Embryonic facial prominence (tissue), 1 donor: ENCODE measurements around the gene SOCS7.
"Not testable (repeated sequence)": the region's sequence is repeated elsewhere in the genome, so short reads cannot be mapped to it uniquely, and the experiment has no call there.

ENCODE experiments used
- DNase-seq: peaks from one replicate; pipeline ENCODE4 v3.0.0-alpha.2; 2016; ENCODE audit errors: extremely low spot score

Gene SOCS7

DNA sequence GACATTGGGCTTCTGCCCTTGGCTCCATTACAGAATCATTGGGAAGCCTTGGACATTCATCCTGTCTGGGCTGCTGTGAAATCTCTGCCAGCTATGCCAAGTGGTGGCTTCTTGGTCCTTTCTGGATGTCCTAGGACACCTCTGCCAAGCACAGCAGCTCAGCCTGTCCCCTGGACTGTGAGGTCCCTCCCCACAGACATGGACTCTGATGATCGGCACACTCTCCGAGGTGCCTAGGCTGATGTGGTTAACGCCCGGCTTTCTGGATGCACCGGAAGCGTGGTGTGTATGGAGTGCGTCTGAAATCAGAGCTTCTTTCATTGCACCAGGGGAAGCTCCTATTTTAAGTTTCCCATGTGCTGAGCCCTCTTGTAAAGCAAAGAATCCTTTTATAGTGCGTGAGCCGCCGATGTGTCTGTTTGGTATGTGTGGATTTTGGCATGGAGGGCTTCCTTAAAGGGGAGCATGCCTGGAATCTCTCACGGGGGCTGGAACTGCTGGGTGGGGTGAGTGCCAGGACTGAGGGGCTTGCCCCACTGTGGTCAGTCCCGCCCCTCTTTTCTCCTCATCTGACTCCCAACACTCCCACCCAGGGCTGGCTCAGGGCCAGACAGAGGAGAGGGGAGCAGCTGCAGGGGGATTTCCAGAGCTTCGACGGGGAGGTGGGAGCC, 69.7 kb downstream of the SOCS7 start:
- DNase-seq: peak; percentile 69

DNA sequence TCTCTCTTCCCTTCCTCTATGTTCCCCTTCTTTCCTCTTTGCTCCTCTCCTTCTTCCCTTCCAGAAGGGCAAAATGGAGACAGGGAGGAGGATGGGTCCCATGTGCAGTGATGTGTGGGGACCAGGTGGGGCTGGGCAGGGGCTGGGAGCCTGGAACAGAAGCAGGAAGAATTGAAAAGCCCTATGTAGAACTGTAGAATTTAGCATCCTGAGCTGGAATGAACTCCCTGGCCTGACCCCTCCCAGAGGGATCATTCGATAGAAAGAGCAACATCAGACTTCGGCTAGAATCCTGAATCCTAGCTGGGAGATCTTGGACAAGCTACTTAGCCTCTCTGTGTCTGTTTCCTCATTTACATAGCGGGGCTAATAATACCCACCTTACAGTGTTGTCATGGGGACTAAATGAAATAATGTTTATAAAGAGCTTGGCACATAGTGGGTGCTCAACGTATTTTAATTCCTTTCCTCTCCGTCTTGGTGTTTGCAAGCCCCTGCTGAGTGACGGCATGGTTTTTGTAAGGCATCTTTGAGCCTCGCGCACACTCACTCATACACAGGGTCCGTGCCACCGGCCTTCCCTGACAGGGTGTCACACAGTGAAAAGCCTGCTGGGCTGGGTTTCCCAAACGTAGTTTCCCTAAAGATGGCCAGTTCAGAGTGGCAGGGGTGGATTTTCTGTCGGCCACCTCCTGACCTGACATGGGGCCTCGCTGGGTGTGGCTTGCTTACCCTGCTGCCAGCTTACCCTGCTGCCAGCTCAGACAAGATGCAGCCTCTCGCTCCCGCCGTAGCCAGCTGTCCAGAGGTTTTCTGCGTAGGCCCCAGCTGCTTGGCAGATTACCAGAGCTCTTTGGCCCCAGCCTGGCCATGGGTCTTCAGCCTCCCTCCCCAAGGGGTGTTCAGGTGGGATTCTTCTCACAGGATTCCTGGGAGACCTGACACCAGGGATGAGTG, 70.5 kb downstream of the SOCS7 start:
- DNase-seq: no peak

DNA sequence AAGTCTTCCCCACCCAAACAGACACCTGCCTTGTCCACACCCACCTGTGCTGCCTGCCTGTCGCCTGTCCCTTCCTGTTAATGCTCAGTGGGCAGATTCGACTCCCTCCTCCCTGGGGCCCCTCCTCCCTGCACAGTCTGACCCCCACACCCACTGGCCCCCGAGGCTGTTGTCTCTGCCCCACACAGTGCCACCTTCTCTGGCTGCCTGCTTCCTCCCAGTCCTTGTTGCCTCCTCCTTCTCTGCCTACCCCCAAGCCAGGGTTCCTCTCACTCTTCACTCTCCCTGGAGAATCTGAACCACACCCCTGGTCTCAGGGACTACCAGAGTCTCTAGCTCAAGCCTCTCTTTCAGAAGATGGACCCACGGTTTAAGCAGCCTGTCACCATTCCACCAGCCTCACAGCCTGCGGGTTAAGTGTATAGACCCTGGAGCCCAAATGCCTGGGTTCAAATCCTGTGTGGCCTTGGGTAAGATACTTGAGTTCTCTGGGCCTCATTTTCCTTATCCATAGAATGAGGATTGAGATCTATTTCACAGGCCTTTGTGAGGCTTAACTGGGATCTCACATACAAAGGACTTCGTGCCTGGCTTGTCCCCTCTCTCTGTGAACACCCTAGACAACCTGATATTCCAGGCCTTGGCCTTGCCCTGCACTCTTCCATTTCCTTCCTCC, 72.8 kb downstream of the SOCS7 start:
- no peak for DNase-seq

DNA sequence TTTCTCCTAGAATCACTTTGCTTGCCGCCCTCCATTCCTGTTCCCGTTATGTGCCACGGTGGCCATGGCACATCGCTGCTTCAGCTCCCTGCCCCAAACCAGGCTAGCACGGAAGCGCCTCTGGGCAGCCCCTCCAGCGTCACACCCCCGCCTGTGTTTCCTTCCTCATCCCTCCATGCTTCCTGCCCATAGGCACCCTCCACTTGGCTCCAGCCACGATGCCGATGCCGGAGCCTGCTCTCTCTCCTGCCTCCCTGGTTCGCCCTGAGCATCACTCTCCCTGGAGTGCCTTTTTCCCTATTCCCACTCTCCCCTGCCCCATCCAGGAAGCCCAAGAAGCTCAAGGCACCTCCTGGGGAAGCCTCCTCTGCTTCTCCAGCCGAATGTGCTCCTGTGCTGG, 73.4 kb downstream of the SOCS7 start:
- no peak for DNase-seq

DNA sequence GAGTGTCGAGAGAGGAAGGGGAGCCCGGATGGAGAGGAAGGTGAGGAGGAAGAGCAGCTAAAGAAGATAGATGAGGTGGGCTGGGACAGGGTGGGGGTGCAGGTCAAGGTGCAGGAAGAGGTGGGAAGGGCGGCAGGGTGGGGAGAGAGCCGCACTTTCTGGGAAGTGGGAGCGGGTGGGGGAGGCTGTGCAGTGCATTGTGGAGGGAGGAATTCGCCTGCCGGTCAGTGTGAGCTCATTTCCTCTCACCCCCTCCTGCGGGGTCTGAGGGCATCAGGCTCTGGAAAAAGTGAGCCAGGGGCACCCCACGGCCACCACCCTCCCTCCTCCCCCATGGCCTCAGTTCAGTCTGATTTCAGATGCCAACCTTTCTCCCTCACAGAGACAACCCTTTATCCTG, 74.1 kb downstream of the SOCS7 start:
- DNase-seq: no peak

DNA sequence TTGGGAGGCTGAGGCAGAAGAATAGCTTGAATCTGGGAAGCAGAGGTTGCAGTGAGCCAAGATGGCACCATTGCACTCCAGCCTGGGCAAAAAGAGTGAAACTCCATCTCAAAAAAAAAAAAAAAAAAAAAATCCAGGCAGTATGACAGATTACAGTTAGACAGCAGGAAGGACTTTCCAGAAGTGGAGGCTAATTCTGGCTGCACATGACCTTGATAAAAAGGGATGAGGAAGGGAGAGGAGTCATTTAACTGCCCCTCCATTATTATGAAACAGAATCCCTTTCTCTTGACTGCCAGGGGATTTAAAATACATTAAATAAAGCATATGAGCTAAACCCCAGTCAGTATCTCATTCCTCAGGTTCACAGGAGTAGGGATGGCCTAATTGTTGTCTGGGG, 74.8 kb downstream of the SOCS7 start:
- DNase-seq: no peak

DNA sequence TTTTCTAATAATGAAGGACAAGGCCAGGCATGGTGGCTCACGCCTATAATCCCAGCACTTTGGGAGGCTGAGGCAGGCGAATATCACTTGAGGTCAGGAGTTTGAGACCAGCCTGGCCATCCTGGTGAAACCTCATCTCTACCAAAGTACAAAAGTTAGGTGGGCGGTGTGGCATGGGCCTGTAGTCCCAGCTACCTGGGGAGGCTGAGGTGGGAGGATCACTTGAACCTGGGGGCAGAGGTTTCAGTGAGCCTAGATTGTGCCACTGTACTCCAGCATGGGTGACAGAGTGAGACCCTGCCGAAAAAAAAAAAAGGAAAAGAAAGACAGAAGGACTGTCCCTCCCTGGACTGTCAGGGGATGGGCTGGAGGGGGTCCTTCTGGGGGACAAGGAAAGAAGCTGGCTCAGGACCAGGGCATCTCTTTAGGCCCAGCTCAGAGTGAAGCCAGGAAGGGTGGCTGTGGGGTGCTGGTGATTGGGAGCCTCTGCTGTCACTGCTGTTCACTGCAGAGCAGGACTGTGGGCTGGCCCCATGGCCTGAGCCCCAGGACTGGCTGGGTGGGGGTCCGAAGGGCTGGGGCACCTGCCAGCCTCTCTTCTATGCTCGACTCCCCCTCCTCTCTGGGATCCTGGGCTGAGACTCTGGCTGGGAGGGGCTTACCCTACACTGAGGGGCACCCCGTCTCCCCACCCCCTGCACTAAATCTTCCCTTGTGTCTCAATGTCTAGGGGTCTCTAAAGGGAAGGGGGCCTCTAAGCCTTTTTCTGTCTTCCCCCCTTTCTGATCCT, 75.7 kb downstream of the SOCS7 start:
- no peak for DNase-seq

DNA sequence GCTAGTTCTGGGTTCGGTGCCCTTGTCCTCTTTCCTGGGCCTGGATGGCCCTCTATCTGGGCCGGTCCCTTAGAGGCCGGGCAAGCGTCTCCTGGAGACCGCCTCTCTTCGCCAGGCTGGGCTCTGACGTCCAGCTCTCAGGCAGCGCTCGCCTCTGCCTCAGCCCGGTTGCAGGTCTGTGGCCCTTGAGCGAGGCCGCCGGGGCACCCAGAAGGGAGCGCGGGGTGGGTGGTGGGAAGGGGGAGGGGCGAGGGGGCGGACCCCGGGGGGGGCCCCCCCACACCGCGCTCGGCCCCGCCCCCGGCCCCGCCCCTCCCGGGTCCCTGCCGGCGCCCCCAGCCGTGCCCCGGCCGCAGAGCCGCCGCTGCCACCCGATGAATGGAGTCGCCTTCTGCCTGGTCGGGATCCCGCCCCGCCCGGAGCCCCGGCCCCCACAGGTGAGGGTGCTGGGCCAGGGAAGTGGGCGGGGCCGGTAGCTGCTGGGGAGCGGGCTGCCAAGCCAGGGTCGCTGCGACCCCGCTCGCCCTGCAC, 76.5 kb downstream of the SOCS7 start, which contains the start of gene ARHGAP23:
Gene ARHGAP23 (plus strand): TSS at position 353 of the 531 bp plus-strand sequence. CDS start 22 bp downstream, at position 375.
- no peak for DNase-seq

DNA sequence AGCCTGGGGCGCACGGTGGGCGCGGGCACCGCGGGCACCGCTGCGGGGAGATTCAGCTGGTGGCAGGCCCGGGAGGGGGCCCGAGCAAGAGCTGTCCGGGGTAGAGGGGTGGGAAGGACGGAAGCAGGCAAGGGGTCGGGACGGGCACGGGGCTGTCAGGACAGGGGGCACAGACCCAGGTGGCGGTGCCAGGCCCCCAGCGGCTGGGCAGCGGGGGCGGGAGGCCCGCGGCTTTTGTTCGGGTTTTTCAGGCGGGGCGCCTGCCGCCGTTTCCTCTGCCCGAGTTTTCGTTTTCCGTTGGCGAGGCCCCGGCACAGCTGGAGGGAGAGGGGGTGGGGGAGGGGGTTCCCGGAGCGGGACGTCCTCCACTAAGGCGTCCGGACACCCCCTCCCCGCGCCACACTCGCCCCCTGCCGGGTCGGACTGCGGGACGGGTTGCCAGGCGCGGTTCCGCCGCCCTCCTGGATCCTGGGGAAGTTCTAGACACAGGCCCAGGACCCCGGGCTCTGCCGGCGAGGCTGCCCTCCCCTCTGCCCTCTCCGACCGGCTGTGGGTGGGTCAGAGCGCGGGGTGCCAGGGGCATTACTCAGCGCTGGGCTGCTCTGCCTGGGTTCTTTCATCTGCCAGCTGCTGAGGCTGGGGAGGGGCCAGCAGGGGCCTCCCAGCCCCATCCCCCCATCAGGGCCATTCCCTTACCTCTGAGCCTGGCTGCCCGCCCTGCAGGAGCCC, 77.2 kb downstream of the SOCS7 start:
- no peak for DNase-seq

DNA sequence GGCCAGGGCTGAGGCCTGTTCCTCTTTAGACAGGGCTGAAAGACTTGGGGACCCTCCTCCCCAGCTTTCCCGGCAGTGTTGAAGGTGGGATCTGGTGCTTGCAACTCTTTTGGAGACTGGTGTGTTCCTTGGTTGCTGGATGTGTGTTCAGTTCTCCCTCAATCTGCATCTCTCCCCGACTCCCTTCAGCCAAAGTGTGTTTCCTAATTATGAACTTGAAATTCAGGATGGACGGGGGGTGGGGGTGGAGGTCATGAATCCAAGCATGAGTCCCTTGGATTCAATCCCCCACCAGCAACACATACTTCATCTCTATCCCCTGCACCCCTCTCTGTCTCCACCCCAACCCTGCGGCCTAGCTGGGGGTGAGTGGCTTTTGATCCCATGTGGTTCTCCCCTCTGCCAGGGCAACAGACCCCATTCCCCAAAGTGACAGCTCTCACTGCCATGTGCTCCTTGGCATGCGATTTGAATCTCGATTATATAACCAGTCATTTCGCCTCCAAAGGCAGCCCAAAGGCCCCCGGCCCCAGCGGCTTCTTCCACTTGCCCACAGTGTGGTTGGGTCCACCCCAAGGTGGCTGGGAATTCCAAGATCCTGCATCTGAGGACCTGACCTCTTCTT, 77.9 kb downstream of the SOCS7 start:
- DNase-seq: no peak

DNA sequence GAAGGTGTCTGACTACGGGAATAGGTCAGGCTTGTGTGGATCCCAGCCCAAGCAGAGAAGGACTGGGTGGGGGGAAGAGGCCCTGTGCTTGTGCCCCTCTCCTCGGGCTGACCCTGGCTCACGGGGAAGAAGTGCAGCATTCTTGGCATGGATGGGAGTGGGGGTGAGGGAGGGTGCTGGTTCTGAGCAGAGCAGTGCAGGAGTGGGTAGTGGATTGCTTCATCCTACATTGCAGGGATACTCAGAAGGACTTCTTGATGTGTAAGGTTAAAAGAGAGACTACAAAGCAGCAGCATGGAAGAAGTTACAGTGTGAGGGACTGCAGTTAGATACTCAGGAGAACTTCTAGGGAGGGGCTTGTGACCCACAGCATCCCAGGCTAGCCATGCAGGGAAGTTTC, 78.7 kb downstream of the SOCS7 start:
- no peak for DNase-seq

DNA sequence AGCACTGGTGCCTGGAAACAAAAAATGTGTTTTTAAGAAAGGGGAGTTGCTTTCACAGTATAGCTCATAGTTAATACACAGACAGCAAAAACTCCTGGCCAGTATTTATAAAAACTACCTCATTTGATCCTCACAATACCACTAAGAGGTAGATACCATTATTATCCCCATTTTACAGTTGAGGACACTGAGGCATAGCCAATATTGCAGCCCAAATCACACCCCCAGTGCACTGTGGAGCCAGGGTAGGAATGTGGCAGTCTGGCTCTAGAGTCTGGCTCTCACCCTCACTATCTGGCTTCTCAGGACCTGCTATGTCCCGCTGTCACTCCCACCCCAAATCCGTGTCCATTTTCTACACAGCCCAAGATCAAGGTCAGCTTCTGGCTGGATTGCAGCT, 79.2 kb downstream of the SOCS7 start:
- no peak for DNase-seq

DNA sequence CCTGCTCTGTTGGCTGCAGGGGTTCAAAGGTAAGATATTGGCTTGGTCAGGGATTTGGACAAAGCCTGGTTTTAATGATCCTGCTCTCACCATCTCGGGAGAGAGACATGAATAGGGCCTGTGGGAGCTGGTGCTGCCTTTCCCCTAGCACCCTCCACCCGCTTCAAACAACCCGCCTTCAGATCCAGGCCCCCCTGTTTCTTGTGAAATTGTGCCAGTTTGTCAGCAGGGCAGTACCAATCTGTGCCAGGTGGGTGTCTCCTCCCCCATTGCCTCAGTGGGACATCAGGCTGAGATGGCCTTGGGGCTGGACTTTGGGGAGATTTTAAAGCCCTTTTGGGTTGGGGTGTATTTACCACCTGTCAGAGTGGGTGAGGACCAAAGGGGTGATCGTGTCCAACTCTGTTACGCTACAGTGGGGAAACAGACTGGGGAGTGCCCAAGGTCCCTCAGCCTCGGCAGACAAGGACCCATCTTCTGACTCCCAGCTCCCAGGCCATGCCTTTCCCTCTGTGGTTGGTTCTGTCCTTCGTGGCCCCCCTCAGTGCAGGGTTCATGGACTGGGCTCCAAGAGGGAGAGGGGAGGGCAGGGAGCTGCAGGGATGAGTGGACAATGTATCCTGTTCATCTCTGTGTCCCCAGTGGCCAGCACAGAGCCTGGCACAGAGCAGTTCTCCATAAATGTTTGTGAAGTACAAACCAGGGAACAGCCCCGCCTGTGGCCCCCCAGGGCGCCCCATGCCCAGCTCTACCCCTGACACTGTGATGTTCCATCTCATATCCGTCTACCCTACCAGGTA, 79.9 kb downstream of the SOCS7 start:
- DNase-seq: no peak

DNA sequence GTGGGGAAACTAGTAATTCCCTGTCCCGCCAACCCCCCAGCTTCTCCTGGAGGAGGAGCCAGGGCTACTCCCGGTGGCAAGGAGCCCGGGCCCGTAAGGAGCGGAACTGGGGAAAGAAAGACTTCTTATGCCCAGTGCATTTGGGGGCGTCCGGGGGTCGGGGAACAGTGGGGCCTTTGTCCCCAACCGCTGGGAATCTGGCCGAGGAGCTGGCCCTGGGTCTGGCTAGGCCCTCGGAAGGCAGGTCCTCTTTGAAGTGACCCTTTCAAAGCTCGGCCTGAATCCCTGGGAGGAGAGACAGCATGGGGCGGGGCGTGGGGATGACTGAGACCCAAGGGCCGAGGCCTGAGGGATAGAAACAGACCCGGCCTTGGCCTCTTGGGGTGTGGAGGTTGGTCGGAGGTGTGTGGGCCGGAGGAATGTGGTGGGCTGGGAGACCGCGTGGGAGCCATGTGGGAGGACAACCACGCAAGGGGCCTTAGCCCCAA, 82.6 kb downstream of the SOCS7 start:
- no peak for DNase-seq

DNA sequence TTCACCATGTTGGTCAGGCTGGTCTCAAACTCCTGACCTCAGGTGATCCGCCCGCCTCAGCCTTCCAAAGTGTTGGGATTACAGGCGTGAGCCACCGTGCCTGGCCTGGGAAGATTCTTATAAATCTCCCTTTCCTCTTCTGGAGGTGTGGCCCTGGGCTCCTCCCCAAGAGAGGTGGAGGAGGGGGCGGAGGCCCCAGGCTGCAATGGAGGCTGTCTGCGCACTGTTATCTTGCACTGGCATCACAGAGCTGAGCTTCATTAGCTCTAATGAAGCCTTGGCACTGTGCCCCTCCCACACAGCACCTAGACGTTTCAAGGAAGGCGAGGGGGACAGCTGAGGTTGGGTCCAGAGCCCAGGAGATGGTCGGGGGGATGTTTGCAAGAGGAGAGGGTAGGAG, 84.2 kb downstream of the SOCS7 start:
- DNase-seq: no peak

DNA sequence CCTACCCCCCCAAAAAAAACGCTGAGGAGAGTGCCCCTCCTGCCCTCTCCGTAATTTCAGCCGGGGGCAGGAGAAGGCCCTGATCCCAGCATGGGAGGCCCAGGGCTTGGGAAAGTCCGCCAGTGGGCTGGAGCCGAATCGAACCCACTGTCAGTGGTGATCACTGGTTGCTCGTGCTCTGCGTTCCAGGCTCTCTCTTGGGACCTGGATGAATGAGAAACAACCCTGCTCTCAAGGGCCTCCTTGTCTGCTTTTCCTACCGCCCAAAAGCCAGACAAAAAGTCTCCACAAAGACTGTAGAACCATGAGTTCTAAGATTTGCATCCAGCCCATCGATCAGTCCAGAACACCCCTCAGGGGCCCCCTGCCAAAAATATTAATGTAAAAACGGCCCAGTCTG, 84.7 kb downstream of the SOCS7 start:
- no peak for DNase-seq

DNA sequence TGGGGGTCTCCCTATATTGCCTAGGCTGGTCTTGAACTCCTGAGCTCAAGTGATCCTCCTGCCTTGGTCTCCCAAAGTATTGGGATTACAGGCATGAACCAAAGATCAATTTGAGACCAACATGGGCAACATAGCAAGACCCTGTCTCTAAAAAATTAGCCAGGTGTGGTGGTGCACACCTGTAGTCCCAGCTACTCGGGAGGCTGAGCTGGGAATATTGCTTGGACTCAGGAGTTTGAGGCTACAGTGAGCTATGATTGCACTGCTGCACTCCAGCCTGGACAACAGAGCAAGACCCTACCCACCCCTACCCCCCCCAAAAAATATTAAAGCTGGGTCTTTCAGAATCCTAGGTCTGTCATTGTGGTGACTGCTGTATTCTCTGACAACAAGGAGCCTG, 85.7 kb downstream of the SOCS7 start:
- DNase-seq: not testable (repeated sequence)

DNA sequence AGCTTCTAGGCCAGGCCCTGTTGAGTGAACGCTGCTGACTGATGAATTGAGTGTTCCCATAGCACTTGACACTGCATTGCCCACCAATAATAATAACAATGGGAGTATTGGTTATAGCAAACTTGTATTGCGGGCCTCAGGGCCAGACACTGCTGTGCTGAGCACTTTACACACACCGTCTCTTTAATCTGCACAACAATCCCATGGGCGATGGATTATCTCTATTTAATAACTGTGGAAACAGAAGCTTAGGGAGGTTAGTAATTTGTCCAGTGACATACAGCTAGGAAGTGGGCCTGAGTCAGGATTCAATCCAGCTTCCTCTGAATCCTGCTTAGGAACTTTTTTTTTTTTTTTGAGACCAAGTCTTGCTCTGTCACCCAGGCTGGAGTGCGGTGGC, 87.8 kb downstream of the SOCS7 start:
- DNase-seq: no peak
